PC-3 (cell line): ENCODE data around the gene SLC35F3.

ENCODE experiments used
- CTCF ChIP-seq: fragments of 300-600 bp; sonication (generic); conservative IDR thresholded peaks from 2 replicates; pipeline ENCODE4 v1.5.1; 2017; ENCODE audit warnings: antibody characterized with exemption, low read depth, mild to moderate bottlenecking, low read length
- EZH2 ChIP-seq: fragments of 300-600 bp; sonication (generic); IDR thresholded peaks from one replicate; pipeline ENCODE4 v1.6.1; 2017; ENCODE audit warnings: antibody characterized with exemption, mild to moderate bottlenecking, low read length; ENCODE audit not compliant: unreplicated experiment
- EZH2phosphoT487 ChIP-seq: fragments of 300-600 bp; sonication (generic); IDR thresholded peaks from 2 replicates; pipeline ENCODE4 v1.6.1; 2018; ENCODE audit warnings: mild to moderate bottlenecking, antibody characterized with exemption, low read length, borderline replicate concordance

- TF ChIP-seq CTCF (no peak), EZH2phosphoT487 (no peak), EZH2 (no peak)
Measured at GRCh38 chr1:234230414-234230862, 326.0 kb downstream of the SLC35F3 start.
